ENCODE measurements around the gene SLC9A9. TPM values are rescaled to one million over a fixed set of nuclear protein-coding genes. Genes with fewer than 3 reads are reported as not detected.

The SLC9A9 gene
- total and polyA plus RNA-seq, 2 donors (not counting 1 experiment from before 2014, with no cell fraction given): 14.3 to 74.0 TPM

- Histone ChIP-seq H2AFZ (ENCODE audit: low read length) (no peak overlapping the region), H3K9ac (ENCODE audit: insufficient read depth, low read length) (no peak overlapping the region), H4K20me1 (ENCODE audit: control insufficient read depth, extremely low read depth, insufficient read depth, low read length) (no peaks in the 10 kb centered on the region), H3K27me3 (ENCODE audit: control insufficient read depth, insufficient read depth, low read length) (no peaks in the 10 kb centered on the region), H3K4me2 (ENCODE audit: extremely low read depth, insufficient read depth, low read length) (no peak overlapping the region), H3K9me3 (ENCODE audit: control insufficient read depth, insufficient read depth, low read depth, low read length) (no peaks in the 10 kb centered on the region), H3K79me2 (ENCODE audit: control insufficient read depth, insufficient read depth, low read length) (no peaks in the 10 kb centered on the region), H3K4me3 (replicated peaks in 1 of 4; ENCODE audit: control extremely low read depth in 1 of 4, insufficient read depth in 1 of 4, low read depth in 3 of 4, low read length in 4 of 4) (no peak overlapping the region), H3K36me3 (ENCODE audit: control insufficient read depth, insufficient read depth, low read length) (no peaks in the 10 kb centered on the region), H3K4me1 (ENCODE audit: control insufficient read depth, extremely low read depth, insufficient read depth, low read length) (no peaks in the 10 kb centered on the region), H3K27ac (ENCODE audit: insufficient read depth, low read length) (no peak overlapping the region)
- TF ChIP-seq, protein P1, sequence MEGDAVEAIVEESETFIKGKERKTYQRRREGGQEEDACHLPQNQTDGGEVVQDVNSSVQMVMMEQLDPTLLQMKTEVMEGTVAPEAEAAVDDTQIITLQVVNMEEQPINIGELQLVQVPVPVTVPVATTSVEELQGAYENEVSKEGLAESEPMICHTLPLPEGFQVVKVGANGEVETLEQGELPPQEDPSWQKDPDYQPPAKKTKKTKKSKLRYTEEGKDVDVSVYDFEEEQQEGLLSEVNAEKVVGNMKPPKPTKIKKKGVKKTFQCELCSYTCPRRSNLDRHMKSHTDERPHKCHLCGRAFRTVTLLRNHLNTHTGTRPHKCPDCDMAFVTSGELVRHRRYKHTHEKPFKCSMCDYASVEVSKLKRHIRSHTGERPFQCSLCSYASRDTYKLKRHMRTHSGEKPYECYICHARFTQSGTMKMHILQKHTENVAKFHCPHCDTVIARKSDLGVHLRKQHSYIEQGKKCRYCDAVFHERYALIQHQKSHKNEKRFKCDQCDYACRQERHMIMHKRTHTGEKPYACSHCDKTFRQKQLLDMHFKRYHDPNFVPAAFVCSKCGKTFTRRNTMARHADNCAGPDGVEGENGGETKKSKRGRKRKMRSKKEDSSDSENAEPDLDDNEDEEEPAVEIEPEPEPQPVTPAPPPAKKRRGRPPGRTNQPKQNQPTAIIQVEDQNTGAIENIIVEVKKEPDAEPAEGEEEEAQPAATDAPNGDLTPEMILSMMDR (conservative IDR thresholded peaks at IDR 0.05 in 1 of 2, IDR thresholded peaks at IDR 0.05 in 1 of 2; ENCODE audit: low read depth in 1 of 2, low read length in 2 of 2): no peak
- no peak for TF ChIP-seq EZH2 (IDR thresholded peaks at IDR 0.05; ENCODE audit: low read length, missing control alignments)
- DNase-seq (ENCODE audit: low read depth in 2 of 2): no peak
Measured at GRCh38 chr3:143469159-143469558, 379.1 kb downstream of the SLC9A9 start.

DNA sequence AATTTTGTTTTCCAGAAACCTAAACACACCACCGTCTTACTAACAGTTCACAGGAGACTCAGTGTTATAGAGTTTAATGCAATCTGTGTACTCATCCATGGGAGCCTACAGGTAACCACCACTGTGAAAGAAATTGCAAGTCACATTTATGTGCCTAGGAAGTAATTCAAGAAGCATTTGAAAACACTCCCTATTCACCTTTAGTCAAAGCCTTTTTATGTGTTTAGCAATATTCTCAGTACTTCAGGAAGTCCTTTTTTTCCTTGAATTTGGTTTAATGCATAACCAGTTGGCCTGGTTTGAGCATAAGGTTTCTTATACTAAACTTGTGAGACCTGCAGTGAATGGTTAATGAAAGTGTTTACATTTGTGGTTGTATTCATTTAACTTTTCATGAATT is 382.6 kb downstream of the SLC9A9 start:
- no peaks in the 10 kb centered on the region for H4K20me1 ChIP-seq (ENCODE audit: control insufficient read depth, extremely low read depth, insufficient read depth, low read length)
- H3K4me1 ChIP-seq (ENCODE audit: control insufficient read depth, extremely low read depth, insufficient read depth, low read length): no peaks in the 10 kb centered on the region
- H3K27me3 ChIP-seq (ENCODE audit: control insufficient read depth, insufficient read depth, low read length): no peaks in the 10 kb centered on the region
- DNase-seq (ENCODE audit: low read depth in 2 of 2): no peak
- H3K27ac ChIP-seq (ENCODE audit: insufficient read depth, low read length): no peak overlapping the region
- TF ChIP-seq, protein P1 (conservative IDR thresholded peaks at IDR 0.05 in 1 of 2, IDR thresholded peaks at IDR 0.05 in 1 of 2; ENCODE audit: low read depth in 1 of 2, low read length in 2 of 2): no peak
- H3K79me2 ChIP-seq (ENCODE audit: control insufficient read depth, insufficient read depth, low read length): no peaks in the 10 kb centered on the region
- H3K9ac ChIP-seq (ENCODE audit: insufficient read depth, low read length): no peak overlapping the region
- no peak overlapping the region for H2AFZ ChIP-seq (ENCODE audit: low read length)
- no peaks in the 10 kb centered on the region for H3K9me3 ChIP-seq (ENCODE audit: control insufficient read depth, insufficient read depth, low read depth, low read length)
- no peak overlapping the region for H3K4me2 ChIP-seq (ENCODE audit: extremely low read depth, insufficient read depth, low read length)
- H3K36me3 ChIP-seq (ENCODE audit: control insufficient read depth, insufficient read depth, low read length): no peaks in the 10 kb centered on the region
- H3K4me3 ChIP-seq (replicated peaks in 1 of 4; ENCODE audit: control extremely low read depth in 1 of 4, insufficient read depth in 1 of 4, low read depth in 3 of 4, low read length in 4 of 4): no peak overlapping the region

DNA sequence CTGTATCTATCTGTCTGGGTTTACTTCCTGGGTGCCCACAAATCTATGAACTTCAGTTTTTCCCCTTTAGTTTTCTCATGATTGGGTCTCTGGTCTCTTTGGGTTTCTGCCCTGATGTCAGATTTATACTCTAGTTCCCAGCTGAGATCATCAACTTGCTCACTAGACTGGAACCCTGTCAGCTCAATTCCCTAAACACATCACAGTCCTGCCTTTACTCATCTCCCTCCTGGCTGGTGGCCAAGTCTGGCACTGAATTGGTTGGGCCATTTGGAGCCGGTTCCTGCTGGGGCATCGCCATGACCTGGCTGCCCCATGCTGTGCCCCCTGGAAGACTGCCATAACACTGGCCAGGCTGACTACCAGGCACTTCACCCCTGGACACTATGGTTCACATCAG is 383.4 kb downstream of the SLC9A9 start:
- Histone ChIP-seq H3K4me2 (ENCODE audit: extremely low read depth, insufficient read depth, low read length) (no peak overlapping the region), H3K9ac (ENCODE audit: insufficient read depth, low read length) (no peak overlapping the region), H2AFZ (ENCODE audit: low read length) (no peak overlapping the region), H3K9me3 (ENCODE audit: control insufficient read depth, insufficient read depth, low read depth, low read length) (no peaks in the 10 kb centered on the region), H3K79me2 (ENCODE audit: control insufficient read depth, insufficient read depth, low read length) (no peaks in the 10 kb centered on the region), H3K4me1 (ENCODE audit: control insufficient read depth, extremely low read depth, insufficient read depth, low read length) (no peaks in the 10 kb centered on the region), H3K36me3 (ENCODE audit: control insufficient read depth, insufficient read depth, low read length) (no peaks in the 10 kb centered on the region), H3K27ac (ENCODE audit: insufficient read depth, low read length) (no peak overlapping the region), H3K27me3 (ENCODE audit: control insufficient read depth, insufficient read depth, low read length) (no peaks in the 10 kb centered on the region), H3K4me3 (replicated peaks in 1 of 4; ENCODE audit: control extremely low read depth in 1 of 4, insufficient read depth in 1 of 4, low read depth in 3 of 4, low read length in 4 of 4) (no peak overlapping the region), H4K20me1 (ENCODE audit: control insufficient read depth, extremely low read depth, insufficient read depth, low read length) (no peaks in the 10 kb centered on the region)
- no peak for TF ChIP-seq EZH2 (IDR thresholded peaks at IDR 0.05; ENCODE audit: low read length, missing control alignments)
- TF ChIP-seq, protein P1 (conservative IDR thresholded peaks at IDR 0.05 in 1 of 2, IDR thresholded peaks at IDR 0.05 in 1 of 2; ENCODE audit: low read depth in 1 of 2, low read length in 2 of 2): no peak
- peak in 1 of 2 donors; percentile 20 for DNase-seq (ENCODE audit: low read depth in 2 of 2)

Data from fibroblast of lung (primary cell).